ENCODE data around the gene VPS13D. TPM values are rescaled to one million over a fixed set of nuclear protein-coding genes. Genes with fewer than 3 reads are reported as not detected.

The VPS13D gene
- total RNA-seq, 1 experiment from 2014 or later = 36.5 TPM

DNA sequence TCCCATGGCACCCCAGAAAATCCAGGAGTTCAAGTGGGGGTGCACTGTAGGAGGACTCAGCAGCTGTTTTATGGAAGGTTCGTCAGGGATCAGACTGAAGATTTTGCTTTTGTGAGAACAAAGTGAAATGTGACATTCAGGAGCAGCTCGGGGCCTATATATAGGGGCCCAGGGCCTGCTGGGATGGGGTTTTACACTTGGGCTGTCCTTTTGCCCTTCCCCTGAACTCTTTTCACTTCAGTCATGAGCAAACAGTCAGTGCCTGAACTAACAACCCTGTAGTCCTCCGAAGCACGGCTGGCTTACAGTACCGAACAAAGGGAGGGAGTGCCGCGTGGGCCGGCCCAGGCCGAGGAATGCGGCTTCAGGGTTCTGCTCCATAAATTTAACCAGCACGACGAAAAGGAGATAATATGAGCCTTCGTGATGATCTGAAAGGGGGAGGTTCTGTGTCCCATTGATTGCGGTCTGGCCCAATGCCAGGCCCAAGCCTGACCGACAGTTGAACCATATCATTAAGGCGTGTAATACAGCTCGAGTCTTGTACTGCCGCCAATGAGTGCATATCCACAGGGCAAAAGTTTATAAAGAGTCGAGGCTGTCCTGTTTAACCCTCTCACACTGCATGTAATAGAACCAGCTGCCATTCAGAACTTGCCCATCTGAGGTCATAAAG, 248.2 kb downstream of the VPS13D start:
- H3K27ac Mint-ChIP-seq (ENCODE audit: low read depth, unreplicated experiment) = peak overlapping the region; percentile 17
- no peak for TF ChIP-seq CTCF (IDR thresholded peaks at IDR 0.05; ENCODE audit: unreplicated experiment)
- POLR2A ChIA-PET = interaction anchor here (0.5 to 4.3 kb wide), 8 partner anchors 13 to 141 kb away, joined by 3 to 18 read pairs (median 5); no protein-coding TSS in a partner anchor
- peak overlapping the region; percentile 9 for H3K4me3 Mint-ChIP-seq (ENCODE audit: unreplicated experiment)
- no TSS peak for BruUV-seq (replicated peaks)
- intact Hi-C loops (cut with micrococcal nuclease) = loop anchor here (5.0 kb wide), 1 partner anchor 139 kb away; the partner anchor contains the start of gene DHRS3
- H3K9me3 Mint-ChIP-seq (ENCODE audit: unreplicated experiment) = no peaks in the 10 kb centered on the region
- CTCF ChIA-PET = interaction anchor here (0.7 to 1.5 kb wide), 4 partner anchors 15 to 181 kb away, joined by 3 to 5 read pairs (median 3); no protein-coding TSS in a partner anchor
- DNase-seq (ENCODE audit: unreplicated experiment) = peak; percentile 98
- H3K36me3 Mint-ChIP-seq (ENCODE audit: insufficient read depth, unreplicated experiment) = peaks cover 20% of the 10 kb centered on the region
- H3K27me3 Mint-ChIP-seq (ENCODE audit: insufficient read depth, unreplicated experiment) = no peaks in the 10 kb centered on the region
- H3K4me1 Mint-ChIP-seq (ENCODE audit: insufficient read depth, unreplicated experiment) = peaks cover 34% of the 10 kb centered on the region

DNA sequence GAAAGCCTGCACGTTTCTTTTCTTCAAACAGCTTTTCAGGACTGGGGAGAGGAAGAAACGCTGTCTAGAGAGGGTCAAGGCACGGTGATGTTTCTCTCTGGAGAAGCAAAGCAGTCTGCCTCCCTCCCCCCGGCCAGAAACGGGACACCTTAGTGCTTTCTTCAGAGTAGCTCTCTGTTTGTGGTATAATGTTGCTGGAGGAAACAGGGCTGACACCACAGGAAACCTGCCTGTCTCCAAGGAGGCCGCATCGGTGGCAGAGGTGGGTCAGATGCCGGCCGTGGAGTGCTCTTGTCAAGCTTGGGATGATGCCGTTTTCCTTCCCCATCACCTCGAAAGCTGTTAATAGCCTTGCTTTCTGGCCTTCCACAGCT, 248.8 kb downstream of the VPS13D start:
- intact Hi-C loops (cut with micrococcal nuclease) = loop anchor here (5.0 kb wide), 1 partner anchor 139 kb away; the partner anchor contains the start of gene DHRS3

DNA sequence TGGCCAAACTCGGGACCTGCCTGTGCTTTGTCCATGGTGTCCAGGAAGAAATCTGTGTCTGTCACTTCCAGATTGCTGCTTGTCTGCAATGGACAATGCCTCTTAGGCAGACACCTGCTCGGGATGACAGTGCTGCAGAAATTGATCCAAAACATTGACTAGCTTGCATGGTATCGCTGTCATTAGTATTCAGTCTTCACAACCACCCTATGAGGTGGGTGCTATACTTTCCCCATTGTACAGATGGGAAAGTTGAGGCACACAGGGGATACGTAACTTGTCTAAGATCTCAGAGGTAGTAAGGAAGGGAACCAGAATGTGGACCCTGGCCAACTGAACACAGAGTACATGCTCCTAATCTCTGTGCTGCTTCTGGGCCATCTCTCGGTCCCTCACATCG, 249.5 kb downstream of the VPS13D start:
- TF ChIP-seq CTCF (IDR thresholded peaks at IDR 0.05; ENCODE audit: unreplicated experiment) = no peak
- no peaks in the 10 kb centered on the region for H3K27me3 Mint-ChIP-seq (ENCODE audit: insufficient read depth, unreplicated experiment)
- no peaks in the 10 kb centered on the region for H3K9me3 Mint-ChIP-seq (ENCODE audit: unreplicated experiment)
- H3K4me3 Mint-ChIP-seq (ENCODE audit: unreplicated experiment) = no peak overlapping the region
- no TSS peak for BruUV-seq (replicated peaks)
- CTCF ChIA-PET = no interaction called here
- peaks cover 20% of the 10 kb centered on the region for H3K36me3 Mint-ChIP-seq (ENCODE audit: insufficient read depth, unreplicated experiment)
- H3K27ac Mint-ChIP-seq (ENCODE audit: low read depth, unreplicated experiment) = no peak overlapping the region
- H3K4me1 Mint-ChIP-seq (ENCODE audit: insufficient read depth, unreplicated experiment) = peaks cover 34% of the 10 kb centered on the region
- intact Hi-C loops (cut with micrococcal nuclease) = loop anchor here (5.0 kb wide), 1 partner anchor 138 kb away; the partner anchor contains the start of gene DHRS3
- no peak for DNase-seq (ENCODE audit: unreplicated experiment)
- POLR2A ChIA-PET = interaction anchor here (0.7 to 4.3 kb wide), 3 partner anchors 42 to 95 kb away, joined by 3 to 18 read pairs (median 5); no protein-coding TSS in a partner anchor

More for the DNA sequence above, 248.8 kb downstream of the VPS13D start:
- Mint-ChIP-seq H3K4me3 (ENCODE audit: unreplicated experiment) (no peak overlapping the region), H3K36me3 (ENCODE audit: insufficient read depth, unreplicated experiment) (peaks cover 15% of the 10 kb centered on the region), H3K27ac (ENCODE audit: low read depth, unreplicated experiment) (peak overlapping the region; percentile 17), H3K27me3 (ENCODE audit: insufficient read depth, unreplicated experiment) (no peaks in the 10 kb centered on the region), H3K4me1 (ENCODE audit: insufficient read depth, unreplicated experiment) (peaks cover 34% of the 10 kb centered on the region), H3K9me3 (ENCODE audit: unreplicated experiment) (no peaks in the 10 kb centered on the region)
- CTCF ChIA-PET = interaction anchor here (0.7 kb wide), 2 partner anchors 165 to 171 kb away, joined by 3 read pairs; no protein-coding TSS in a partner anchor
- TF ChIP-seq CTCF (IDR thresholded peaks at IDR 0.05; ENCODE audit: unreplicated experiment) = no peak
- BruUV-seq (replicated peaks) = no TSS peak
- no peak for DNase-seq (ENCODE audit: unreplicated experiment)
- POLR2A ChIA-PET = interaction anchor here (1.0 to 4.3 kb wide), 5 partner anchors 12 to 95 kb away, joined by 3 to 18 read pairs (median 5); no protein-coding TSS in a partner anchor

DNA sequence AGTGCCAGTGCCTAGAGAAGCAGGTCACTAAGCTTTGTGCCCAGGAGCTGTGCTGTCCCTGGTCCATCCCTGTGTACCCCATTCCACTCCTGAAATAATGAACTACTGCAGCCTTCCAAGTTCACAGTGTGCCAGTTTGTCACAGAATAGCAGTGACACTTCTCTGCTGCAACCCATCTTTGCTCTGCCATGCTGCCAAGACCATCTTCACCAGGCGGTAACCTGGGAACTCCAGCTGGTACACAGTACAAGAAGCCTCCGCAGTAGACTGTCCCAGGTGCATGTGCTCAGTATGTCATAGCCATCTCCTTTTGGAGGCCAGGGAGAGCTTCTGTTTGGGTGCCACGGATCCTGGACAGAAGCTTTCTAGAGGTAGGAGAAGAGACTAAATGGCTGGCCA, 250.2 kb downstream of the VPS13D start:
- no peaks in the 10 kb centered on the region for H3K27me3 Mint-ChIP-seq (ENCODE audit: insufficient read depth, unreplicated experiment)
- H3K36me3 Mint-ChIP-seq (ENCODE audit: insufficient read depth, unreplicated experiment) = peaks cover 27% of the 10 kb centered on the region
- CTCF ChIA-PET = no interaction called here
- no peaks in the 10 kb centered on the region for H3K9me3 Mint-ChIP-seq (ENCODE audit: unreplicated experiment)
- intact Hi-C loops (cut with micrococcal nuclease) = loop anchor here (2.0 kb wide), 1 partner anchor 43 kb away; no protein-coding TSS in a partner anchor
- DNase-seq (ENCODE audit: unreplicated experiment) = no peak
- peaks cover 34% of the 10 kb centered on the region for H3K4me1 Mint-ChIP-seq (ENCODE audit: insufficient read depth, unreplicated experiment)
- BruUV-seq (replicated peaks) = no TSS peak
- POLR2A ChIA-PET = interaction anchor here (0.9 to 2.2 kb wide), 4 partner anchors 27 to 138 kb away, joined by 3 to 13 read pairs (median 4); partner anchors contain the start of gene DHRS3
- TF ChIP-seq CTCF (IDR thresholded peaks at IDR 0.05; ENCODE audit: unreplicated experiment) = no peak
- H3K4me3 Mint-ChIP-seq (ENCODE audit: unreplicated experiment) = no peak overlapping the region
- H3K27ac Mint-ChIP-seq (ENCODE audit: low read depth, unreplicated experiment) = no peak overlapping the region

All from MCF 10A (cell line).